ENCODE results near the gene SFMBT2. TPM values are rescaled to one million over a fixed set of nuclear protein-coding genes. Genes with fewer than 3 reads are reported as not detected.
A peak's percentile ranks its signal among the peaks of the same experiment; 100 is the strongest.

The SFMBT2 gene
- total RNA-seq, 1 donor from 2014 or later, result 2.7 TPM

DNA sequence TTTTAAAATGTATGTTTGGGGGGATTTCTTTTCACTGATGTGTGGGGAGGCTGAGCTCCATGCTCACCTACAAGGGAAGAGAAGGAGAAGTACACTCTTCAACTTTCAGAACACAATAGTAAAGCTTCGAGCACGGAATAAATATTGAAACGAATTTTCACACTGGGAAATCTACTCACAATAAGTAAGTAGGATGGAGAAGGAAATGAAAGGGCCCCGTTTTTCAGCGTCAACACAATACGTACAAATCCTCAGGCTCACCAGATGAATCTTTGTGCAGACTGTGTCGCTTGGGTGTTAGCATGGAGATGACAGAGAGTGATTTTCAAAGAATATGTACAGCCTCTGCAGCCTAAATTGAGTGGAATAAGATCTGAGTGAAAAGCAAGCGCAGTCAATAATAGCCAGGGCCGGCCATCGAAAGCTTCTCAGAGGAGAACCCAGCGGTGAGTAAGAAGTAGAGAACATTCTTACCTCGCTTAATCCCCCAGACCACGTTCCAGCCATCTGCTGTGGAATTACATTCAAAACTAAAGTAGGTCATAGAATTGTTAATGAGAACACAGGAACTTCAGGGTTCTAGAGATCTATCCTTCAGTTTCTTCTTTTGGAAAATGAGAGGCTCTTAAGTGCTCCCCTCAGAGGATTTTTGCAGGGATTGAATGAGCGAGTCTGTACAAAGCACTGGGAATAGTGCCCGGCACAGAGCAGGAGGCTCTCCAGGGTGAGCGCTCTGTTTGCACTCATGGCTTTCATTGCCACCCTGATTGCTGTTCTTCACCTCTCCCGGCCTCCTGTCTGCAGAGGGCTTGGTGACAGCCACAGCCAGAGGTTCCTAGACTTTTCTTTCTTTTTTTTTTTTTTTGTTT is 292.8 kb downstream of the SFMBT2 start:
- no peak overlapping the region for H3K27ac Mint-ChIP-seq (ENCODE audit: unreplicated experiment)
- H3K4me1 Mint-ChIP-seq (ENCODE audit: unreplicated experiment), result no peaks in the 10 kb centered on the region
- DNase-seq (ENCODE audit: extremely low spot score, unreplicated experiment), result peak; percentile 46
- no peaks in the 10 kb centered on the region for H3K36me3 Mint-ChIP-seq (ENCODE audit: unreplicated experiment)
- no peak overlapping the region for H3K4me3 Mint-ChIP-seq (ENCODE audit: unreplicated experiment)
- TF ChIP-seq, protein P1, sequence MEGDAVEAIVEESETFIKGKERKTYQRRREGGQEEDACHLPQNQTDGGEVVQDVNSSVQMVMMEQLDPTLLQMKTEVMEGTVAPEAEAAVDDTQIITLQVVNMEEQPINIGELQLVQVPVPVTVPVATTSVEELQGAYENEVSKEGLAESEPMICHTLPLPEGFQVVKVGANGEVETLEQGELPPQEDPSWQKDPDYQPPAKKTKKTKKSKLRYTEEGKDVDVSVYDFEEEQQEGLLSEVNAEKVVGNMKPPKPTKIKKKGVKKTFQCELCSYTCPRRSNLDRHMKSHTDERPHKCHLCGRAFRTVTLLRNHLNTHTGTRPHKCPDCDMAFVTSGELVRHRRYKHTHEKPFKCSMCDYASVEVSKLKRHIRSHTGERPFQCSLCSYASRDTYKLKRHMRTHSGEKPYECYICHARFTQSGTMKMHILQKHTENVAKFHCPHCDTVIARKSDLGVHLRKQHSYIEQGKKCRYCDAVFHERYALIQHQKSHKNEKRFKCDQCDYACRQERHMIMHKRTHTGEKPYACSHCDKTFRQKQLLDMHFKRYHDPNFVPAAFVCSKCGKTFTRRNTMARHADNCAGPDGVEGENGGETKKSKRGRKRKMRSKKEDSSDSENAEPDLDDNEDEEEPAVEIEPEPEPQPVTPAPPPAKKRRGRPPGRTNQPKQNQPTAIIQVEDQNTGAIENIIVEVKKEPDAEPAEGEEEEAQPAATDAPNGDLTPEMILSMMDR (IDR thresholded peaks at IDR 0.05), result no peak
- peaks cover 6% of the 10 kb centered on the region for H3K27me3 Mint-ChIP-seq (ENCODE audit: unreplicated experiment)
- no peaks in the 10 kb centered on the region for H3K9me3 Mint-ChIP-seq (ENCODE audit: unreplicated experiment)

DNA sequence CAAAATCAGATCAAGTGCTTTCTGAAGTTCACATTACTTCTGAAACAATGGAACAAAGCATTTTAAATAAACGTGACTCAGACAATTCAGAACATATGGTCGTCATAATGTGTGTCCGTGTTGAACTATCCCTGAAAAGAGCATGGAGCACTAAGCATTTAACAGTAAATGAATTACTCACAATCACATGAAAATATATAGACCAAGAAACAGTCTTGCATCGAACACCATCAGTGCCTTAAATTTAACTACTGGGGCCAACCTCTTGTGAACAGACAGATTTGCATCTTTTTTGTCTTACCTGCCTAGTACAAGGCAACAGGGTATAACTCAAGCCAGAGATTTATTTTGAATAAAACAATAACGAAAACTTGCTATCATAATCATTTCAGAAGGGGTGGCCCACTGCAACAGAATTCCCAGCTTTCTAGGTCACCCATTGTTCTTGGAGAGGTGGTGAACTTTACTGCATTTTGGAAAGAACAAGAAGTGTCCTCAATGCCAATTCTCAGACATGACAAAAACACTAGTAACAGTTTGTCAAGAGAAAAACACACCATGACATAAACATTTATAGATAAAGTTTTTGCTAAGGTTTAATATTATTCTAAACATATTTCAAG is 293.5 kb downstream of the SFMBT2 start:
- H3K4me3 Mint-ChIP-seq (ENCODE audit: unreplicated experiment), result no peak overlapping the region

DNA sequence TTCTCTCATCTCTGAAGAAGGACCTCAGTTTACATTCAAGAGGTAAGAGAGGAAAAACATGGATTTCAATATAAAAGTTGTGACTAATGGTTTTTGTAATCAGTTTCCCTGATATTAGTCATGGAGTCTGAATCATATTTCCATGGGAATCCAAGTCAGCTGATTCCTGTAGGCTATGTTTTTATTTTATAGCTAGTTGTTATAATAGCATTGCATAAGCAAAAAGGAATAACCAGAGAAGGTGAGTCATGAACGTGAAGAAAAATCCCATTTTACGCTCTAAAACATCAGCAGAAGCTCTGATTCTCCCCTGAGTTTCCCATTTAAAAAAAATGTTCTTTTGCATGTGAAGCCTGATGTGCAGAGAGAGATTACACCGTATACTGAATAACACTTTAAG is 299.3 kb downstream of the SFMBT2 start:
- peak overlapping the region; percentile 87 for H3K27ac Mint-ChIP-seq (ENCODE audit: unreplicated experiment)

More for the DNA sequence above, 293.5 kb downstream of the SFMBT2 start:
- no peak for DNase-seq (ENCODE audit: extremely low spot score, unreplicated experiment)
- Mint-ChIP-seq H3K4me1 (ENCODE audit: unreplicated experiment) (peaks cover under 1% of the 10 kb centered on the region), H3K9me3 (ENCODE audit: unreplicated experiment) (no peaks in the 10 kb centered on the region), H3K27ac (ENCODE audit: unreplicated experiment) (no peak overlapping the region), H3K36me3 (ENCODE audit: unreplicated experiment) (no peaks in the 10 kb centered on the region), H3K27me3 (ENCODE audit: unreplicated experiment) (peaks cover 3% of the 10 kb centered on the region)
- TF ChIP-seq, protein P1 (IDR thresholded peaks at IDR 0.05), result no peak

DNA sequence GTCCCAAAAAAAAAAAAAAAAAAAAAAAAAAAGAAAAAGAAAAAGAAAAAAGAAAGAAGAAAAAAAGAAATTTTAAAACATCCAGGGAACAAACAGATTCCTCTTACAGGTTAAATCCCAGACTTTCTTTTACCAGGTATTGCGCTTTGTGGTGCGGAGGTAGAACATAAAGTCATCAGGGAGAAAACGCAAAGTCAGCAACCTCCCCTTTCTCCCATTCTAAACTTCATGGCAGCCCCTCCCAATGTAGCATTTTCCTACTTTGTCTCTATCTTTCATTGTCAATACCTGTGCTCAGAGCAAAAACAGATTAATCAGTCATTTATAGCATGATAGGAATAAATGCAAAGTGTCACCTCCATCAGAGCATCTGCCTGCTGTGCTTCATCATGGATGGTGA is 299.7 kb downstream of the SFMBT2 start:
- Mint-ChIP-seq H3K4me1 (ENCODE audit: unreplicated experiment) (peaks cover 27% of the 10 kb centered on the region), H3K9me3 (ENCODE audit: unreplicated experiment) (peaks cover 3% of the 10 kb centered on the region), H3K27ac (ENCODE audit: unreplicated experiment) (peak overlapping the region; percentile 87), H3K36me3 (ENCODE audit: unreplicated experiment) (no peaks in the 10 kb centered on the region), H3K4me3 (ENCODE audit: unreplicated experiment) (no peak overlapping the region), H3K27me3 (ENCODE audit: unreplicated experiment) (no peaks in the 10 kb centered on the region)
- TF ChIP-seq, protein P1 (IDR thresholded peaks at IDR 0.05), result no peak
- DNase-seq (ENCODE audit: extremely low spot score, unreplicated experiment), result no peak

More for the DNA sequence above, 299.3 kb downstream of the SFMBT2 start:
- no peak for DNase-seq (ENCODE audit: extremely low spot score, unreplicated experiment)
- Mint-ChIP-seq H3K27me3 (ENCODE audit: unreplicated experiment) (no peaks in the 10 kb centered on the region), H3K9me3 (ENCODE audit: unreplicated experiment) (peaks cover 3% of the 10 kb centered on the region), H3K4me3 (ENCODE audit: unreplicated experiment) (no peak overlapping the region), H3K36me3 (ENCODE audit: unreplicated experiment) (no peaks in the 10 kb centered on the region), H3K4me1 (ENCODE audit: unreplicated experiment) (peaks cover 26% of the 10 kb centered on the region)
- TF ChIP-seq, protein P1 (IDR thresholded peaks at IDR 0.05), result no peak
